ENCODE data around the gene IFRD1. TPM values are rescaled to one million over a fixed set of nuclear protein-coding genes. Genes with fewer than 3 reads are reported as not detected.

Gene IFRD1
- total RNA-seq, 1 donor, result 55.7 TPM

- peak; percentile 56 for TF ChIP-seq CTCF (IDR thresholded peaks at IDR 0.05; ENCODE audit: insufficient read depth, low read depth, low read length)
- peak; percentile 34 for DNase-seq (ENCODE audit: low read depth)
- no peak overlapping the region for H3K4me3 ChIP-seq (ENCODE audit: low read depth, low read length)
Observed at GRCh38 chr7:112414855-112415490, 35.3 kb upstream of the IFRD1 start.

- no peak for TF ChIP-seq CTCF (IDR thresholded peaks at IDR 0.05; ENCODE audit: insufficient read depth, low read depth, low read length)
- peak; percentile 23 for DNase-seq (ENCODE audit: low read depth)
- H3K4me3 ChIP-seq (ENCODE audit: low read depth, low read length), result no peak overlapping the region
Observed at GRCh38 chr7:112416127-112416526, 34.1 kb upstream of the IFRD1 start.

GRCh38 chr7:112419543-112420130, 30.6 kb upstream of the IFRD1 start:
- no peak for DNase-seq (ENCODE audit: low read depth)
- no peak for TF ChIP-seq CTCF (IDR thresholded peaks at IDR 0.05; ENCODE audit: insufficient read depth, low read depth, low read length)
- no peak overlapping the region for H3K4me3 ChIP-seq (ENCODE audit: low read depth, low read length)

- no peak for DNase-seq (ENCODE audit: low read depth)
- TF ChIP-seq CTCF (IDR thresholded peaks at IDR 0.05; ENCODE audit: insufficient read depth, low read depth, low read length), result no peak
- no peak overlapping the region for H3K4me3 ChIP-seq (ENCODE audit: low read depth, low read length)
Observed at GRCh38 chr7:112420236-112420861, 29.9 kb upstream of the IFRD1 start.

GRCh38 chr7:112421666-112422486, 28.4 kb upstream of the IFRD1 start:
- no peak overlapping the region for H3K4me3 ChIP-seq (ENCODE audit: low read depth, low read length)
- no peak for DNase-seq (ENCODE audit: low read depth)
- no peak for TF ChIP-seq CTCF (IDR thresholded peaks at IDR 0.05; ENCODE audit: insufficient read depth, low read depth, low read length)

- no peak for TF ChIP-seq CTCF (IDR thresholded peaks at IDR 0.05; ENCODE audit: insufficient read depth, low read depth, low read length)
- DNase-seq (ENCODE audit: low read depth), result peak; percentile 85
- H3K4me3 ChIP-seq (ENCODE audit: low read depth, low read length), result no peak overlapping the region
Observed at GRCh38 chr7:112422842-112423496, 27.3 kb upstream of the IFRD1 start.
